IPS-20b (cell line): ENCODE data around the gene GALT.

ENCODE experiments used
- H3K27ac ChIP-seq: one replicate; pipeline ENCODE4 v1.5.1; 2013; ENCODE audit warnings: low read length
- H3K27me3 ChIP-seq: 2 replicates; pipeline ENCODE4 v1.6.1; 2013; ENCODE audit warnings: mild to moderate bottlenecking, low read length, inconsistent platforms; ENCODE audit not compliant: insufficient read depth
- H3K36me3 ChIP-seq: 2 replicates; pipeline ENCODE4 v1.6.1; 2013; ENCODE audit warnings: low read depth, mild to moderate bottlenecking, inconsistent platforms, low read length, moderate library complexity; ENCODE audit not compliant: insufficient read depth
- H3K4me1 ChIP-seq: 2 replicates; pipeline ENCODE4 v1.6.1; 2013; ENCODE audit warnings: mild to moderate bottlenecking, control low read depth, inconsistent platforms, low read length, moderate library complexity; ENCODE audit not compliant: insufficient read depth
- H3K4me3 ChIP-seq: 2 replicates; pipeline ENCODE4 v1.5.1; 2013; ENCODE audit warnings: mild to moderate bottlenecking, low read length, inconsistent platforms
- H3K9ac ChIP-seq: 2 replicates; pipeline ENCODE4 v1.6.1; 2013; ENCODE audit warnings: low read depth, mild to moderate bottlenecking, inconsistent platforms, low read length, moderate library complexity
- H3K9me3 ChIP-seq: 2 replicates; pipeline ENCODE4 v1.6.1; 2013; ENCODE audit warnings: mild to moderate bottlenecking, low read depth, low read length, inconsistent platforms; ENCODE audit not compliant: insufficient read depth

The GALT gene

GRCh38 chr9:34646211-34647083, at the start of gene GALT:
Gene GALT (plus strand): TSS chr9:34646675. CDS start chr9:34646705, 30 bp downstream.
- Histone ChIP-seq H3K27me3 (no peaks in the 10 kb centered on the region), H3K4me3 (peak within 1 kb of the TSS; percentile 95), H3K36me3 (peaks cover 26% of the 10 kb centered on the region), H3K27ac (peak within 1 kb of the TSS; percentile 88), H3K9ac (peak within 1 kb of the TSS; percentile 91), H3K4me1 (peaks cover 14% of the 10 kb centered on the region), H3K9me3 (no peaks in the 10 kb centered on the region)

- H3K27ac ChIP-seq = no peak overlapping the region
- no peaks in the 10 kb centered on the region for H3K36me3 ChIP-seq
- H3K4me1 ChIP-seq = no peaks in the 10 kb centered on the region
- no peak overlapping the region for H3K9ac ChIP-seq
- H3K4me3 ChIP-seq = no peak overlapping the region
- peaks cover 8% of the 10 kb centered on the region; the same call in 1 of the 2 replicates for H3K27me3 ChIP-seq
- no peaks in the 10 kb centered on the region for H3K9me3 ChIP-seq
These were observed 46.9 kb upstream of the GALT start for GRCh38 chr9:34599546-34599945.

- no peak overlapping the region for H3K9ac ChIP-seq
- no peak overlapping the region for H3K27ac ChIP-seq
- H3K36me3 ChIP-seq = no peaks in the 10 kb centered on the region
- no peaks in the 10 kb centered on the region for H3K9me3 ChIP-seq
- peaks cover 13% of the 10 kb centered on the region for H3K27me3 ChIP-seq
- no peak overlapping the region for H3K4me3 ChIP-seq
- no peaks in the 10 kb centered on the region for H3K4me1 ChIP-seq
These were observed 45.6 kb upstream of the GALT start for GRCh38 chr9:34600908-34601307.

- no peaks in the 10 kb centered on the region for H3K4me1 ChIP-seq
- H3K9ac ChIP-seq = no peak overlapping the region
- H3K36me3 ChIP-seq = no peaks in the 10 kb centered on the region
- no peak overlapping the region for H3K4me3 ChIP-seq
- no peak overlapping the region for H3K27ac ChIP-seq
- no peaks in the 10 kb centered on the region for H3K9me3 ChIP-seq
- peaks cover 17% of the 10 kb centered on the region for H3K27me3 ChIP-seq
These were observed 44.4 kb upstream of the GALT start for GRCh38 chr9:34601937-34602573.

GRCh38 chr9:34603610-34604231, 42.8 kb upstream of the GALT start:
- no peaks in the 10 kb centered on the region for H3K4me1 ChIP-seq

GRCh38 chr9:34606190-34606589, 40.3 kb upstream of the GALT start:
- no peaks in the 10 kb centered on the region for H3K36me3 ChIP-seq
- peaks cover 17% of the 10 kb centered on the region for H3K27me3 ChIP-seq
- no peak overlapping the region for H3K4me3 ChIP-seq
- no peak overlapping the region for H3K27ac ChIP-seq
- no peak overlapping the region for H3K9ac ChIP-seq
- H3K9me3 ChIP-seq = no peaks in the 10 kb centered on the region
- peaks cover 3% of the 10 kb centered on the region; the same call in 1 of the 2 replicates for H3K4me1 ChIP-seq

More at GRCh38 chr9:34603610-34604231, 42.8 kb upstream of the GALT start:
- no peaks in the 10 kb centered on the region for H3K36me3 ChIP-seq
- H3K9me3 ChIP-seq = no peaks in the 10 kb centered on the region
- peaks cover 17% of the 10 kb centered on the region for H3K27me3 ChIP-seq
- no peak overlapping the region for H3K27ac ChIP-seq
- H3K4me3 ChIP-seq = no peak overlapping the region
- no peak overlapping the region for H3K9ac ChIP-seq

GRCh38 chr9:34606905-34607304, 39.6 kb upstream of the GALT start:
- Histone ChIP-seq H3K36me3 (no peaks in the 10 kb centered on the region), H3K27ac (no peak overlapping the region), H3K4me1 (peaks cover 6% of the 10 kb centered on the region; the same call in 1 of the 2 replicates)

GRCh38 chr9:34607331-34607730, 39.1 kb upstream of the GALT start:
- Histone ChIP-seq H3K27ac (no peak overlapping the region), H3K4me1 (peaks cover 6% of the 10 kb centered on the region; the same call in 1 of the 2 replicates), H3K27me3 (peaks cover 17% of the 10 kb centered on the region), H3K36me3 (no peaks in the 10 kb centered on the region), H3K9ac (no peak overlapping the region), H3K4me3 (no peak overlapping the region), H3K9me3 (no peaks in the 10 kb centered on the region)

More at GRCh38 chr9:34606905-34607304, 39.6 kb upstream of the GALT start:
- Histone ChIP-seq H3K9me3 (no peaks in the 10 kb centered on the region), H3K9ac (no peak overlapping the region), H3K4me3 (no peak overlapping the region), H3K27me3 (peaks cover 17% of the 10 kb centered on the region)

- peak overlapping the region; percentile 97 for H3K4me3 ChIP-seq
- H3K9me3 ChIP-seq = no peaks in the 10 kb centered on the region
- peaks cover 6% of the 10 kb centered on the region; the same call in 1 of the 2 replicates for H3K4me1 ChIP-seq
- peaks cover 10% of the 10 kb centered on the region for H3K27me3 ChIP-seq
- peak overlapping the region; percentile 99; the same call in 1 of the 2 replicates for H3K9ac ChIP-seq
- no peak overlapping the region for H3K27ac ChIP-seq
- H3K36me3 ChIP-seq = no peaks in the 10 kb centered on the region
These were observed 35.9 kb upstream of the GALT start for GRCh38 chr9:34610434-34611206.

- Histone ChIP-seq H3K36me3 (no peaks in the 10 kb centered on the region), H3K27ac (peak overlapping the region; percentile 67), H3K4me3 (peak overlapping the region; percentile 97), H3K27me3 (peaks cover 4% of the 10 kb centered on the region), H3K9ac (peak overlapping the region; percentile 99), H3K9me3 (no peaks in the 10 kb centered on the region), H3K4me1 (peaks cover 6% of the 10 kb centered on the region; the same call in 1 of the 2 replicates)
These were observed 35.1 kb upstream of the GALT start for GRCh38 chr9:34611251-34611810.
